Astrocyte of the cerebellum (primary cell): ENCODE measurements around the gene RBP2.

Experiments used
- DNase-seq: peaks from one replicate; pipeline ENCODE4 v3.0.0-alpha.2; 2011; ENCODE audit warnings: low read depth
- H3K4me3 ChIP-seq: 2 replicates; pipeline ENCODE4 v1.5.1; 2011; ENCODE audit warnings: mild to moderate bottlenecking, low read depth, low read length, moderate library complexity
- in situ Hi-C: cut with HindIII; loops from 2 replicates; pipeline ENCODE4 v1.10.0; 2017; ENCODE audit warnings: low sequenced_read_pairs
- TF ChIP-seq, protein P1 (sequence below): IDR thresholded peaks from 2 replicates; pipeline ENCODE4 v1.5.1; 2012; ENCODE audit warnings: low read length, low read depth, moderate library complexity, mild to moderate bottlenecking; ENCODE audit errors: missing control alignments

The RBP2 gene

DNA sequence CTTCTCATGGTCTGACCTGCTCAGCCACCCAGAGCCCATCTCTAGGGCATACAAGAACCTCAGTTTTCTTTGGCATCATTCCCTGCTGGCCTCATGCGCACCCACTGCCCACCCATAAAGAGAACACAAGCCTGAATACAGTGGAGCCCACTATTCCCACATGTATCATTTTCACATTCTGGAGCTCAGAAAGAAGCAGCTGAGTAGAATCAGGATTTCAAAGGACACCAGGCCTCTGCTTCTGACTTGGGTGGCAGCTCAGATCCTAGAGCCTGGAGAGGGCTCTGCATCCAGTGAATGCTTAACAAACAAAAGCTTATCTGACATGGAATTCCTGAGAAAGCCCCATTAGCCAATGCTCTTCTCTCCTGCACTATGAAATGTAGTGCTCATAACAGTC lies 34.7 kb downstream of the RBP2 start:
- TF ChIP-seq, protein P1, sequence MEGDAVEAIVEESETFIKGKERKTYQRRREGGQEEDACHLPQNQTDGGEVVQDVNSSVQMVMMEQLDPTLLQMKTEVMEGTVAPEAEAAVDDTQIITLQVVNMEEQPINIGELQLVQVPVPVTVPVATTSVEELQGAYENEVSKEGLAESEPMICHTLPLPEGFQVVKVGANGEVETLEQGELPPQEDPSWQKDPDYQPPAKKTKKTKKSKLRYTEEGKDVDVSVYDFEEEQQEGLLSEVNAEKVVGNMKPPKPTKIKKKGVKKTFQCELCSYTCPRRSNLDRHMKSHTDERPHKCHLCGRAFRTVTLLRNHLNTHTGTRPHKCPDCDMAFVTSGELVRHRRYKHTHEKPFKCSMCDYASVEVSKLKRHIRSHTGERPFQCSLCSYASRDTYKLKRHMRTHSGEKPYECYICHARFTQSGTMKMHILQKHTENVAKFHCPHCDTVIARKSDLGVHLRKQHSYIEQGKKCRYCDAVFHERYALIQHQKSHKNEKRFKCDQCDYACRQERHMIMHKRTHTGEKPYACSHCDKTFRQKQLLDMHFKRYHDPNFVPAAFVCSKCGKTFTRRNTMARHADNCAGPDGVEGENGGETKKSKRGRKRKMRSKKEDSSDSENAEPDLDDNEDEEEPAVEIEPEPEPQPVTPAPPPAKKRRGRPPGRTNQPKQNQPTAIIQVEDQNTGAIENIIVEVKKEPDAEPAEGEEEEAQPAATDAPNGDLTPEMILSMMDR = no peak
- no peak for DNase-seq
- no peak overlapping the region for H3K4me3 ChIP-seq
- in situ Hi-C loops = loop anchor here (5.0 kb wide), 1 partner anchor 91 kb away; no protein-coding TSS in a partner anchor

DNA sequence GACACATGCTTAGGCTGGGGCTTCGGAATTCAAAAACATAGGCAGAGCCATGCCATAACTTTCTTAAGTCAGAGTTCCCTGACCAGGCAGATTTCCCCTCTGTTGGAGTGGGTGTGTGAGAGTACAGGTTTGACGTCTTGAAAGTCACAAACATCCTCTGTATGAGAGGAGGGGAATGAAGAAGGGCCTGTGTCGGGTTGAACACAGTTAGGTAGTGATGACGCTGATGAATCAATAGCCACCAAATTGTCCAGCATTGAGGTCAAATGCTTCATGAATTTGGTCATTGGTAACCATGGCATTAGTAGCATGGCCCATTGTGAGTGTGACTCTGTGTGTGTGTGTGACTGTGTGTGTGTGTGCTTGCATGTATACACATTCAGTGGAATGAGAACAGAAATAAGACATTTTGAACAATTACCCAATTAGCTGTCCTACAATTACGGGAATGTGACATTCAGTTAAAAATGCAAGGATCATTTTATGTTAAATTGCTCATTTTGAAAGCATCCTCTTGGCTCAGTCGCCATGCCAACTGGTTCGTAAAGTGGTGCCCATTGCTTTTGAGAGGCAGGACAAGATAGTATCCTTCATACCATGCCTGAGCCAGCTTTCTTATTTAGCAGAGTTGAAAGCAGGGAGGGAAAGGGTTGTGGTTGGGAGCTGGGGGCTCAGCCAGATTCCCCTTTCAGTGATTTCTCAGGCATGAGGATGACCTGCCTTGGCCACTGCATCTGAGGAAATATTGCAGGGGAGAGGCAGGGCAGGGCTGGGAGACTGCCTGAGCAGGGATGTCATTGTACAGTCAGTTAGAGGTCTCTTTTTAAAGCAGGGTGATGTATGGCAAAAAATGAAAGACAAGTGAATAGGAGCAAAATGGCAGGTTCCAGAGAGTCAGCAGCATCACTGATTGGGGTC lies 35.4 kb downstream of the RBP2 start:
- no peak overlapping the region for H3K4me3 ChIP-seq
- TF ChIP-seq, protein P1 = no peak
- in situ Hi-C loops = loop anchor here (5.0 kb wide), 1 partner anchor 91 kb away; no protein-coding TSS in a partner anchor
- no peak for DNase-seq

GRCh38 chr3:139439278-139439677 lies 37.0 kb downstream of the RBP2 start:
- TF ChIP-seq, protein P1 = no peak
- in situ Hi-C loops = no loop called here
- DNase-seq = no peak
- no peak overlapping the region for H3K4me3 ChIP-seq

DNA sequence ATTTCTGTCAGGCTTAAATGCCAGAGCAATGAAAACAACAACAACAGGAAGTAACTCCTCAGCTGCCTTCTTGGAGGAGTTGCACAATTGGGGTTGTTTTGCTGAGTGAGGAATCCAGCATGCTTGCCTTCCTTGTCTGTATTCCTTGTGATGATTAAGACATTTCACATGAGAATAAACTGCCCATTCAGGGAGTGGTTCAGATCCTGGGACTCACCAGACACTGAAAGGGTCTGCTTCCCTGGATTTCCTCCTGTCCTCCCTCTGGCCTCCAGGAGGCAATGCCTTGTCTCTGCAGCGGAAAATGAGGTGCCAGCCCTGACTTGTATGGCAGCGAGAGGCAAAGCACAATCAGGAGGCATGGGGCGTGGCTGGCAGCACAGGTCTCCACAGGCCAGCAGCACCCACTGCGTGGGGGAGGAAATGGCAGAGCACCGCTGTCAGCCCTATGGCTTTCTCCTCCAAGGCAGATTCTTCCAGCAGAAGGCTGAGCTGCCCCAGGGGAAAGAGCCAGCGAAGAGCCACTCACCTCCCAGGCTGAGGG lies 41.5 kb downstream of the RBP2 start:
- TF ChIP-seq, protein P1 = no peak
- in situ Hi-C loops = no loop called here
- no peak overlapping the region for H3K4me3 ChIP-seq
- no peak for DNase-seq

DNA sequence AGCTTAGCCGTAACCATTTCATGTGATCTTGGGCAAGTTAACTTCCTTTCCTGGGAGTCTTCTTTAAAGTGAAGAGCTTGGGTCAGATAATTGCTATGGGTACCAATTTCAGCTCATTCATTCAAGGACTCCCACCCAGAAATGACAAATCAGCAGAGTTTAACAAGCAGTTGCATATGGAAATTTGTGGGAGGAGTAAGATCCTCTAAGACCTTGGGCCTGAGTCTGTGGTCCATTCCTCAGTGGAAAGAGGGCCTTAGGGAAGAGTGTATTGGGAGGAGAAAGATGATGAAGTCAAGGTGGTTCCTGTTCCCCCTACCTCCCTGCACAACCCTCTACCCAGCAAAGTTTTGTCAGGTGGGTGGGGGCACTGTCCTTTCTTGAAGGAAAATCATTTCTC lies 42.1 kb downstream of the RBP2 start:
- in situ Hi-C loops = no loop called here
- TF ChIP-seq, protein P1 = no peak
- DNase-seq = no peak
- no peak overlapping the region for H3K4me3 ChIP-seq

- no peak overlapping the region for H3K4me3 ChIP-seq
- in situ Hi-C loops = no loop called here
- no peak for DNase-seq
- TF ChIP-seq, protein P1 = no peak
Observed at GRCh38 chr3:139433089-139433488, 43.2 kb downstream of the RBP2 start.
